Thyroid gland (tissue), 4 donors: Measurements from ENCODE around the gene UTP18. TPM values are rescaled to one million over a fixed set of nuclear protein-coding genes. Genes with fewer than 3 reads are reported as not detected.

Source experiments
- DNase-seq, 2 donors: peaks; one replicate each; pipeline ENCODE4 v3.0.0-alpha.2; 2019
- H3K27ac ChIP-seq, 3 donors: fragments of 200-600 bp; sonication (generic); 1 replicate in 2 of 3; 2 replicates in 1 of 3; pipeline ENCODE4 v1.5.1; 2016 to 2019; ENCODE audit warnings: mild to moderate bottlenecking in 1 of 3, moderate library complexity in 1 of 3
- H3K27me3 ChIP-seq: fragments of 200-600 bp; sonication (generic); one replicate; pipeline ENCODE4 v1.5.1; 2019
- H3K36me3 ChIP-seq, 2 donors: fragments of 200-600 bp; sonication (generic); one replicate each; pipeline ENCODE4 v1.5.1; 2016 to 2019
- H3K4me1 ChIP-seq, 2 donors: fragments of 200-600 bp; sonication (generic); one replicate each; pipeline ENCODE4 v1.5.1; 2017 to 2019
- H3K4me3 ChIP-seq, 3 donors: fragments of 200-600 bp; sonication (generic); replicated peaks in 1 of 3; 1 replicate in 2 of 3; 2 replicates in 1 of 3; pipeline ENCODE4 v1.5.1; 2016; ENCODE audit warnings: mild to moderate bottlenecking in 1 of 3
- H3K9me3 ChIP-seq: fragments of 200-600 bp; sonication (generic); one replicate; pipeline ENCODE4 v1.5.1; 2017
- POLR2A ChIP-seq, 2 donors: fragments of 450-650 bp; IDR thresholded peaks; one replicate each; pipeline ENCODE4 v1.6.1; 2017; ENCODE audit warnings: antibody characterized with exemption in 2 of 2, mild to moderate bottlenecking in 2 of 2, moderate library complexity in 1 of 2
- WGBS, 2 donors: methylation state at CpG; one replicate each; pipeline ENCODE4 v1.1.5; 2017; 5-methylcytosine and 5-hydroxymethylcytosine counted together
- intact Hi-C: fragments of 100-400 bp; cut with DNase I; formaldehyde crosslinking; loops from one replicate; pipeline ENCODE4 v1.15.1; 2023
- total RNA-seq, 4 donors: library from RNA; depleted of rRNA; stranded (reverse); fragments of >200 nt; gene quantifications; one replicate each; pipeline ENCODE4 v1.2.3, GENCODE V29; 2016
- TF ChIP-seq, protein P1 (sequence below), 6 experiments: fragments of 200-600 bp in 3 of 6; fragments of 450-650 bp in 3 of 6; sonication (generic) in 3 of 6; IDR thresholded peaks; one replicate each; pipeline ENCODE4 v1.5.1; 2016 to 2019; ENCODE audit warnings: antibody characterized with exemption in 6 of 6, mild to moderate bottlenecking in 2 of 6, inconsistent platforms in 1 of 6, moderate library complexity in 1 of 6

Gene UTP18
- total RNA-seq, 4 donors from 2014 or later, result 35.6 to 43.5 (median 38.6) TPM

DNA sequence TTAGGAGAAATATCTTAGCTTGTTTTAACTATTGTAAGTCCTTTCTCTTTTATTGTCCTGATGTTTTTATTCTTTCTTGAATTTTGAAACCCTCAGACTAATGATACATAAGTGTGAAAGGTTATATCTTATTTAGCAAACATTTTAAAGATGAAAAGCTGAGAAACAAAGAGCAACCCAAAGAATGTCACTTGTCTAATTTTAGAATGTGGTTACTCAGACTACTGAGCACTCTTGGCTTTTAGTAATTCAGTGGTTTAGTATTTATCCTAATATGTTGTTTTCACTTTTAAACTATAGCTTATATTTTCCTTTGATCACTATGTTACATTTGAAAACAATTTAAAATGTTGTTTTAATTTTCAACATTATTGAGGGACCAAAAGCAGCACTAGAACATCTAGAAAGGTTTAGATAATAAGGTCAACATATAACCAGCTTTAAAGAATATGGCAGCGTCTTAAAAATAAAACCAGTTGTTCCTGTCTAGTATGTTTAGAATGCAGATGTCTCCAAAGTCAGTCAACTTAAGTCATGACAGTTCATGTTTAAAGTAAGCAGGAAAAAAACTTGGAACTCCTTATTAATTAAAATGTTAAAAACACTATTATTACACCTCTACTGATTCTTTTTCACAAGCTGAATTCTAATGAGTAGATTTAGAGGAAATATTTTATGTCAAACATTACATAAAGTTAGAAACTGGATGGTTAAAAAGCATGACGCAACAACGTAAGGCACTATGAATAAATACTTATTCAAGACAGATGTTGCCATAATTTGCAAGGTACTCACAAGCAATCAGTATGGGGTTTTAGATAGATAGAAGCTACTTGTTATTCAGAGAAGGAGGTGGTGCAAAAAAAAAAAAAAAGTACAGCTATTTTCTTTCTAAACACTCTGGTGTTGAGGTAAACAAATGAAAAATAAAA is 2.9 kb upstream of the UTP18 start:
- WGBS, 2 donors, result 78 to 88% methylated on average over 3 of the region's 3 CpGs
- Histone ChIP-seq H3K27ac (no peak overlapping the region), H3K36me3 (no peaks in the 10 kb centered on the region), H3K4me1 (peaks cover 26 to 28% of the 10 kb centered on the region in 2 donors), H3K9me3 (no peaks in the 10 kb centered on the region), H3K4me3 (no peak overlapping the region), H3K27me3 (no peaks in the 10 kb centered on the region)
- DNase-seq, result no peak
- intact Hi-C loops, result no loop called here
- TF ChIP-seq POLR2A (IDR thresholded peaks at IDR 0.05), result no peak
- TF ChIP-seq, protein P1, sequence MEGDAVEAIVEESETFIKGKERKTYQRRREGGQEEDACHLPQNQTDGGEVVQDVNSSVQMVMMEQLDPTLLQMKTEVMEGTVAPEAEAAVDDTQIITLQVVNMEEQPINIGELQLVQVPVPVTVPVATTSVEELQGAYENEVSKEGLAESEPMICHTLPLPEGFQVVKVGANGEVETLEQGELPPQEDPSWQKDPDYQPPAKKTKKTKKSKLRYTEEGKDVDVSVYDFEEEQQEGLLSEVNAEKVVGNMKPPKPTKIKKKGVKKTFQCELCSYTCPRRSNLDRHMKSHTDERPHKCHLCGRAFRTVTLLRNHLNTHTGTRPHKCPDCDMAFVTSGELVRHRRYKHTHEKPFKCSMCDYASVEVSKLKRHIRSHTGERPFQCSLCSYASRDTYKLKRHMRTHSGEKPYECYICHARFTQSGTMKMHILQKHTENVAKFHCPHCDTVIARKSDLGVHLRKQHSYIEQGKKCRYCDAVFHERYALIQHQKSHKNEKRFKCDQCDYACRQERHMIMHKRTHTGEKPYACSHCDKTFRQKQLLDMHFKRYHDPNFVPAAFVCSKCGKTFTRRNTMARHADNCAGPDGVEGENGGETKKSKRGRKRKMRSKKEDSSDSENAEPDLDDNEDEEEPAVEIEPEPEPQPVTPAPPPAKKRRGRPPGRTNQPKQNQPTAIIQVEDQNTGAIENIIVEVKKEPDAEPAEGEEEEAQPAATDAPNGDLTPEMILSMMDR (IDR thresholded peaks at IDR 0.05), result no peak

GRCh38 chr17:51258756-51259563 is 1.4 kb upstream of the UTP18 start:
- peak; percentile 5 to 18 for DNase-seq
- Histone ChIP-seq H3K9me3 (no peaks in the 10 kb centered on the region), H3K4me1 (peaks cover 26 to 28% of the 10 kb centered on the region in 2 donors), H3K4me3 (peak overlapping the region; percentile 55 to 85 (median 79)), H3K27ac (peak overlapping the region in 2 of 3 donors; percentile 96 to 99), H3K27me3 (no peaks in the 10 kb centered on the region), H3K36me3 (no peaks in the 10 kb centered on the region)
- WGBS, 2 donors, result 1% methylated on average over 18 of the region's 18 CpGs
- intact Hi-C loops, result no loop called here
- TF ChIP-seq, protein P1 (IDR thresholded peaks at IDR 0.05), result no peak
- TF ChIP-seq POLR2A (IDR thresholded peaks at IDR 0.05), result no peak

- intact Hi-C loops, result loop anchor here (5.0 kb wide), 1 partner anchor 92 kb away; the partner anchor contains the start of gene NME2
- peaks cover 26 to 28% of the 10 kb centered on the region in 2 donors for H3K4me1 ChIP-seq
These were observed 646 bp upstream of the UTP18 start, which contains the start of gene MBTD1 for GRCh38 chr17:51259564-51260236. Gene MBTD1, minus strand, starts transcription at chr17:51260049. Its CDS starts 34,888 bp downstream, at chr17:51225161.

More at GRCh38 chr17:51259564-51260236, 646 bp upstream of the UTP18 start, which contains the start of gene MBTD1:
- H3K27me3 ChIP-seq, result no peaks in the 10 kb centered on the region
- WGBS, 2 donors, result 1% methylated on average over 12 to 19 of the region's 42 CpGs
- peak within 1 kb of the TSS; percentile 96 to 99 (median 99) for H3K27ac ChIP-seq
- H3K4me3 ChIP-seq, result peak within 1 kb of the TSS; percentile 55 to 93 (median 85)
- no peaks in the 10 kb centered on the region for H3K9me3 ChIP-seq
- TF ChIP-seq, protein P1 (IDR thresholded peaks at IDR 0.05), result peak in 1 of 6 experiments; percentile 12
- no peak for TF ChIP-seq POLR2A (IDR thresholded peaks at IDR 0.05)
- H3K36me3 ChIP-seq, result no peaks in the 10 kb centered on the region
- DNase-seq, result peak; percentile 95 to 96
